OCI-LY1 (cell line): ENCODE measurements around the gene MED12.

ENCODE experiments used
- CTCF ChIP-seq: fragments of 200-600 bp; sonication (generic), shearing (Covaris generic); IDR thresholded peaks from 2 replicates; pipeline ENCODE4 v1.5.1; 2017; ENCODE audit warnings: mild to moderate bottlenecking, antibody characterized with exemption, low read length, moderate library complexity, mixed read lengths
- EZH2 ChIP-seq: fragments of 200-600 bp; sonication (generic), shearing (Covaris generic); IDR thresholded peaks from 2 replicates; pipeline ENCODE4 v1.8.0; 2017; ENCODE audit warnings: borderline replicate concordance, mixed run types, mild to moderate bottlenecking, antibody characterized with exemption, low read length, moderate library complexity, mixed read lengths

DNA sequence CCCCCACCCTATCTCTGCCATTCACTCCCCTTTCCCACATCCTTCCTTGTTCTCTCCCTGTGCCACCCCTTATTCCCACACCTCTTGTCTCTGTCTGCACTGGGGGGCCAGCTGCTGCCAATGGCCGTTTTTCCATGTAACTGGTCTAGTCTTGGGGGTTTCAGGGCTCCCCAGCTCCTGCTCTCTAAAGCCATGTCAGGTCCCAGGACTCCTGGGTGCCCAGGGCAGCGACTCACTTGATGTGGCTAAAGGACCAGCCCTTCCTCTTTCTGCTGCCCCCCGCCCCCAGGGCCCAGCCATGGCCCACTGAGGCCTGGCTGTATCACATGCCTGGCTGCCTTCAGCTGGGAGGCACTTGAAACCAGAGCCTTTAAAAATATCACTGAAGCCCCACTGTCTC lies 36.2 kb downstream of the MED12 start:
- TF ChIP-seq CTCF (no peak), EZH2 (no peak)
